Stimulated activated CD8-positive, alpha-beta memory T cell treated with anti-CD3 and anti-CD28 coated beads, Interleukin-2, amount 100 ng/mL, for 48 hours (primary cell): ENCODE measurements around the gene FGGY.

ENCODE experiments used
- DNase-seq, 2 donors: peaks; one replicate each; pipeline ENCODE4 v3.0.0-alpha.2; 2020; ENCODE audit warnings: low read depth in 2 of 2

FGGY gene

GRCh38 chr1:59678493-59679228 lies 381.8 kb downstream of the FGGY start:
- DNase-seq: no peak

DNA sequence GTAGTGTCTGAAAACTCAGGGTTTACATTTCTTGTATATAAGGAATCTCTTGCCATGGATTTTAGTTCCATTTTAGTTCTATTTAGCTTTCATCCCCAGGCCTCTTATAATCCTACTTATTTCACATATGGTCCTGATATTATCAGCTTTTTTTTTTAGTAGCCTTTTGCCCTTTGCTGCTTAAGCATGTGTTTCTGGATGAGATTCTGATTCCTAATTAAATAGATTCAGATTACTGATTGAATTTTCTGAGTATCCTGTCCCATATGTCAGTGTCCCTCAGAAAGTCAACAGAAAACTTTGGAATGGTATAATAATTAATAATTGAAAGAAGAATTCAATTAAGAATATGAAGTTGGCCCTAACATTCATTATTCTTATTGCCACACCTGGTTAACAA lies 383.1 kb downstream of the FGGY start:
- no peak for DNase-seq

- no peak for DNase-seq
These were observed 385.6 kb downstream of the FGGY start for GRCh38 chr1:59682396-59683080.

DNA sequence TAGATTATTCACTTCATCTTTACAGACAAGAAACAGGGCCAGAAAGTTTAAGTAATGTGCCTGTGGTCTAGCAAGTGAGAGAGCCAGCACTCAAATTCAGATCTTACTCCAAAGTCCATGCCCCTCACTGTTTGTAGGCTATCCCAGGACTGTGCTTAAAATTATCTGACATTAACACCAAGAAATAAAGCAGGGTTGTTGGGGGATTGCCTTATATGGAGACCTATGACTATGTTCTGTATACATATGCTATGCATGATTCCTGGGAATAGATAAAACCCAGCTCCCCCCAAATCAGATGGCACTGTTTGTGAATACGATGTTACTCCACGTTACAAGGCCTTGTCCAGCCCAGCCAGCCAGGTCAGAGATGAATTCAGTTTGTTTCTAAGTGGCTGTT lies 386.3 kb downstream of the FGGY start:
- no peak for DNase-seq

- no peak for DNase-seq
These were observed 387.8 kb downstream of the FGGY start for GRCh38 chr1:59684698-59685097.

- no peak for DNase-seq
These were observed 388.2 kb downstream of the FGGY start for GRCh38 chr1:59685101-59685500.

- DNase-seq: no peak
These were observed 388.8 kb downstream of the FGGY start for GRCh38 chr1:59685666-59686065.

DNA sequence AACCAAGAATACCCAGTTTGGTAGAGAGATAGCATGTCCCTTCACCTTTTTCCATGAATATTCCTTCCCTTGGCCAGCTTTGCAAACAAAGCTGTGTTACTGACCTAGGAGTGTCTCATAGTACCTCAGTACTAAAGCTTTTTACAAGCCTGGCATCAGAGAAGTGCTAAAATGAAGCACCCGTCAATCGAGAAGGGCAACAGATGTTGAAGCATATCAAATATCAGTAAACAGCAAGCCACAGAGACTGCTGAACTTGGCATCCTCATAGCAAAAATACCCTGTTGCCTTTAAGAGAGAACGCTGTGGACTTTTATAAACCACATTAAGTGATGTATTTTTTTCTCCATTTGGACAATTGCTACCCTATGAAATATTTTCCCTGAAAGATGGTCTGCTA lies 389.3 kb downstream of the FGGY start:
- DNase-seq: no peak

- no peak for DNase-seq
These were observed 389.7 kb downstream of the FGGY start for GRCh38 chr1:59686574-59686973.

GRCh38 chr1:59687081-59687480 lies 390.2 kb downstream of the FGGY start:
- no peak for DNase-seq

DNA sequence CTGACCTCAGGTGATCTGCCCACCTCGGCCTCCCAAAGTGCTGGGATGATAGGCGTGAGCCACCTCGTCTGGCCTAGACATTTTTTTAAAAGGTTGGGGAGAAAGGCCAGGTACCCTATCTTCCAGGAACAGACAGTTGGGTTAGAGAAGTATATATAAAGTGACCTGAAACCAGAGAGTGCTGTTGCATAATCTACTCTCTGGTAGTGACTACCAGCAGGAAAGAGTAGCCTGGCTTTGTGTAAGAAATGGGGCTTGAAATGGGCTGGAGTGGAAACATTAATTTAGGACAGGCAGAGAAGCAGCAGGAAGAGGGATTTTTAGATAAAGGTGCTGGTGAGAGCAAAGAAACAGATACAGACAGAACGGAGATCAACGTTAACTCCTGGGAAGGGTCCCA lies 392.1 kb downstream of the FGGY start:
- DNase-seq: no peak

DNA sequence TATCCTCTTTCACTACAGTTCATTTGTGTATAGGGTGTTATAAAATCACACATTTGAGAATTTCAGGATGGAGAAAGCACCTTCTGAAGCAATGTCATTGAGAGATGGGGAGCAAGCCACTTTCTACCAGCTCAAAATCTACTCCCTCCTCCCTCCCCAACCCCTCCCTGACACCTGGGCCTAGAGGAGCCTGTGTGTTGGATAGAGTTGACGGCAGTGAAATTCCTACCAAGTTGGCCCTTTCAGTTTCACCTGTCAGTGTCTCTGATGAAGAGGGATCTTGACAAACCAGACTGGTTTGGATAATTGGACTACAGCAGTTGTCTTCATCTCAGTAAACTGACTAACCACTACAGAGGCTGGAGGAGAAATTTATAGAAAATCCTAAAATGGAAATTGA lies 392.8 kb downstream of the FGGY start:
- DNase-seq: no peak

DNA sequence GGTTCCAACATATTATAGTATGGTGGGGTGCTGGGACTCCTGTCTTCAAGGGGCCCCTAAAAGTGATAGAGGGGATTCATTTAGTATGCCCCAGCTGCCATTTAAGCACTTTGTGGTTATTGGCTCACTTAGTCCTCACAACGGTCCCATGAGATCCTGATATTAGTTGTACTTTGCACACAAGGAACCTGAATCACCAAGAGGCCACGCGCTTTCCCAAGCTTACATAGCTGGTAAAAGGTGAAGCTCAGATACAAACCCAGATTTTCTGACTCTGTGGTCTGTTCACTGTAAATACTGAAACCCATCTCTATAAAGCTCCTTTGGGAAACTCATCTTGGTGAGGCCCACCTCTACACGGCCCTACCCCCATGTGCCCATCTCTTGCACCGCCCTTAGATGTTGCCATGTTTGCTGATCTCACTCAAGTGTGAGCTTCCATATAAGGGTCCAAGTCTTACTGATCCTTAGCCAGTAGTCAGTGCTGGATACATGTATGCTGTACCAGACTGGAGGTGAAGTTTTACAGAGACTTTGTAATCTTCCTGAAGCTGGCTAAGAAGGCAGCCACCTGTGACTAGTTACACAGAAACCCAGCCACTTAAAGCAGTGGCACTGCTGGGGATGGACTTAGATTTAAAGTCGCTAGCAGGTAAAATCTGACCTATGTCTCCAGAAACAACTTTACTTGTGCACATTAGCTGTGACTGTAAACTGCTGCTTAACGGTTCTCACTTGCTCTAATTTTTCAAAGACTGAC lies 393.5 kb downstream of the FGGY start:
- no peak for DNase-seq

GRCh38 chr1:59691261-59691660 lies 394.4 kb downstream of the FGGY start:
- DNase-seq: no peak

DNA sequence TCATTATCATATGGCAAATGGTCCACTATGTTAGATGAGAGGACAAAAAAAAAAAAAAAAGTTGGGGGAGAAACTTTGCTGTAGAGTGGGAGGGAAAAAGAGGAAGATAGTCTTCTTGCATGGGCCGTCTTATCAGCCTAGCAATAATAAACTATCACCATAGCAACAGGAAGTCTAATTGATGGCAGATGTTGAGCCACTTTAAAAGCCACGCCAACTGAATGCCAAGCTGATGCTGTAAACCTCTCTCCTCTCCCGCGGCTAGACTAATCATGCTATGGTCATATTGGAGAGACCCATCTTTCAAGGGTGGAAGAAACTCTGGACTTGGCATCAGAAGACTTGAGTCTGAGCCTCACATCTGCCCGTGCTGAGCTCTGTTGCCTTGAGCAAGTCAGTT lies 395.7 kb downstream of the FGGY start:
- DNase-seq: no peak

DNA sequence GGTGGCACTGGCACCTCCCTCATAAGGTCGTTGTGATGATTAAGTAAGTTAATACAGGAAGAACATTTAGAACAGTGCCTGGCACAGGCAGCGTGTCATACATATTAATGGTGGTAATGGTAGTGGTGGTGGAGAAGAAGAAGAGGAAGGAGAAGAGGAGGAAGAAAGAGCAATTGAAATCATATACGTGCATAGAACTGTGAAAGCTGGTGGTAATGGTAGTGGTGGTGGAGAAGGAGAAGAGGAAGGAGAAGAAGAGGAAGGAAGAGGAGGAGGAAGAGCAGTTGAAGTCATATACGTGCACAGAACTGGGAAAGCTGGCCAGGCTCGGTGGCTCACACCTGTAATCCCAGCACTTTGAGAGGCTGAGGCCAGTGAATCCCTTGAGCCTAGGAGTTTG lies 396.5 kb downstream of the FGGY start:
- DNase-seq: no peak

GRCh38 chr1:59695252-59695651 lies 398.4 kb downstream of the FGGY start:
- no peak for DNase-seq

DNA sequence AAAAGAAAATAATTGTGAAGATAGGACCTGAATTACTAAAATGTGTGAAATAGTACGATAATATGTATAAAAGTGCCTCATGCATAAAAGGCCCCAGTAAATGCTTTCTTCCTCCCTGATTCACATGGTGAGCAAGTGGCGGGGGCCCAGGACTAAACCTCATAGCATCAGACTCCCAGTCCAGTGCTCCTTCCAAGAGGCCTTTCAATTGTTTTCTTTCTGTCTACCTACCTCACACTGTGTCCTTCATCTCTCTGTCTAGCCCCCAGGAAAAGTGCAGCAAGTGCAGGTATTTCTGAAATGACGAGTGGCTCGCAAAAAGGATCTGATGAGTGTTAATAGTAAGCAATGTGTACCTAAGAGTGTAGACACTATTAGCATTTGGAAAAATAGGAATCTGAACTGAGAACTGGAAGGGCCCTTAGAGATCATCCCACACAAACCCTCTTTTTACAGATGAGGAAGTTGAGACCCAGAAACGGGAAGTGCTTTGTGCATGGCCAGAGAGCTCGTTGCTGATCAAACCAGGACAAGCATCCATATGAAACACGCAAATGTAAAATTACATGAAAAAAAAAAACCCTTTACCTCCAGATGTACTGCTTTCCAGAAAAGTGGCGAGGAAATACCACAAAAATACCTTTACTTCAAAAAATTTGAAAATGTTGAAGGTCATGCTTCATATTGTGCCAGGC lies 399.7 kb downstream of the FGGY start:
- no peak for DNase-seq

DNA sequence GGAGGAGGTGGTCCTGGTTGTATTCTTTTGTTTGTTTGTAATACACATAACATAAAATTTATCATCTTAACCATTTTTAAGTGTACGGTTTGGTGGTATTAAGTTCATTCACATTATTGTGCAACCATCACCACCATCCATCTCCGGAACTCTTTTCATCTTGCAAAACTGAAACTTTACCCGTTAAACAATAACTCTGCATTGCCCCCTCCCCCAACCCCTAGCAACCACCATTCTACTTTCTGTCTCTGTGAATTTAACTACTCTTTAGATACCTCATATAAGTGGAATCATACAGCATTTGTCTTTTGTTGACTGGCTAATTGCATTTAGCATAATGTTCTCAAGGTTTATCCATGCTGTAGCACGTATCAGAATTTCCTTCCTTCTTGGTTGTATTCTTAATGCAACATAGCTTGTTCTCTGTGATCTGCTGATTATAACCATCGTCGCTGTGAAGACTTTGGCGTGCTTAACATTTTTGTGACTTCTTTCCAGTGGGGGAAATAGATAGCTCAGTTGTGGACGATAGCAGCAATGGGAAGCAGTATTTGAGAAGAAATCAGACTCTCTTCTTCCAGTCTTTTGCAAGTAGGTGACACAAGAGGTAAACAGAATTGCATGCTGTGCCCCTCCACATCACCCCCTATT lies 400.4 kb downstream of the FGGY start:
- DNase-seq: peak in 1 of 2 donors; percentile 9

DNA sequence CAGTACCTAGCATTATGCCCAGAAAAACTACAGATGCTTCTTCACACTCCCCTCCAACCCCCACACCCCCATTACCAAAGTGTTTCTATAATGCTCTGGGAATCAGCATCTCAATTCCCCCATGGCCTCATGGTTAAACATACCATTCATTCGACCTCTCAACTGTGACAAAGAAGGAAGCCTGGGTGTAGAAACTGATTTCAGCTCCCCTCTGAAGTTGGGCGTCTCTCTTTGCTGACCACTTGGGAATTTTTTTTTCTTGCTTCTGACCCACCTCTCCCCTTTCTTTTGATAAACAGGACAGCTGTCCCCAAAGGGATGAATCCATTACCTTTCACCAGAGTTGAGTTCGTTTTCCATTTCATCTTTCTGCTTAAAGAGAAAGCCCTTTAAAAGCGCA lies 401.5 kb downstream of the FGGY start:
- DNase-seq: no peak

DNA sequence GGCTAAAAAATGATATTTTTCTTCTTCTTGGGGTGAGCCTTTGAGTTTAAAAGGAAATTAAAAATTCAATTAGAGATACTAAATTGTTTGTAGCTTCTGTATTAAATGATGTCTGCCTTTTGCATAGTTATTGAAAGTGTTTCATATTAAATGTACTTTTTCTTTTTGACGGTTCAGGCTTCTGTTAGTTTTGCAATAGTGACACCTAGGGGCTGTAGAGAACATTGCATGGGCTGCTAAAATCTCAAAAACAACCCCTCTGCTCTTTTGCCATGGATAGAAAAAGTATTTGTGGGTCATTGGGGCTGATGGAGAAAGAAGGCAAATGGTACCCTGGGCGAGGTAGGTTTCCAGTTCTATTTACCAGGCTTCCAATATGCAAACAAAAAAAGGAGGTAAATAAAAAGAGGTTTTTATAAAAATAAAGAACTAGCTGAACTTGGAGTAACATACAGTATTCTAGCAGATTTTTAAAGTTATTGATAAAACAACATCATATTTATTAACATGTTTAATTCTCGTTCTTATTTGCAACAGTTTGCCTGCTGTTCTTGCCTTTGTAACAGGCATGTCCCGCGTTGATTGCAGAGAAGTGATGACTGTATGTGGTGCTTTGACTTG lies 402.4 kb downstream of the FGGY start:
- DNase-seq: no peak
